Activated CD8-positive, alpha-beta T cell treated with anti-CD3 and anti-CD28 coated beads, Interleukin-2, amount 10 ng/mL, durations not matched to agents 7 days and 5 days (primary cell): ENCODE measurements around the gene DPCD. TPM values are rescaled to one million over a fixed set of nuclear protein-coding genes. Genes with fewer than 3 reads are reported as not detected.
"Not testable (repeated sequence)": the region's sequence is repeated elsewhere in the genome, so short reads cannot be mapped to it uniquely, and the experiment has no call there.

Experiments
- ATAC-seq: fragments of 150-1000 bp; cut with Tn5 transposase; one replicate; pipeline ENCODE4 v1.10.0; 2021; ENCODE audit warnings: moderate library complexity
- CTCF ChIA-PET: fragments of 350-600 bp; sonication (Branson Sonifier 250); formaldehyde crosslinking; loops from one replicate; lab custom pipeline; 2021; ENCODE audit warnings: antibody characterized with exemption; lab: Charles Lee
- POLR2A ChIA-PET: fragments of 350-600 bp; sonication (Branson Sonifier 250); formaldehyde crosslinking; loops from one replicate; lab custom pipeline; 2021; ENCODE audit warnings: antibody characterized with exemption; lab: Charles Lee
- DNase-seq: peaks from one replicate; pipeline ENCODE4 v3.0.0-alpha.2; 2020
- H3K27ac Mint-ChIP-seq: one replicate; pipeline ENCODE4 v1.8.0; 2021; ENCODE audit warnings: mild to moderate bottlenecking, mixed read lengths
- H3K27me3 Mint-ChIP-seq: one replicate; pipeline ENCODE4 v1.8.0; 2021; ENCODE audit warnings: low read depth, mixed read lengths
- H3K36me3 Mint-ChIP-seq: one replicate; pipeline ENCODE4 v1.8.0; 2021; ENCODE audit warnings: low read depth, mixed read lengths
- H3K4me1 Mint-ChIP-seq: one replicate; pipeline ENCODE4 v1.8.0; 2021; ENCODE audit warnings: low read depth, mixed read lengths
- H3K4me3 Mint-ChIP-seq: one replicate; pipeline ENCODE4 v1.8.0; 2021; ENCODE audit warnings: mild to moderate bottlenecking, mixed read lengths
- H3K9me3 Mint-ChIP-seq: one replicate; pipeline ENCODE4 v1.8.0; 2022; ENCODE audit warnings: mixed read lengths; ENCODE audit not compliant: insufficient read depth
- total RNA-seq, 2 experiments: library from RNA; stranded (reverse); gene quantifications; one replicate each; pipeline ENCODE4 v1.2.3, GENCODE V29; 2021

Gene DPCD
- total RNA-seq, 2 experiments from 2014 or later, result 5.1 to 6.2 TPM

- H3K9me3 Mint-ChIP-seq, result no peaks in the 10 kb centered on the region
- ATAC-seq (no peak), DNase-seq (no peak)
- no peaks in the 10 kb centered on the region for H3K27me3 Mint-ChIP-seq
- no peak overlapping the region for H3K4me3 Mint-ChIP-seq
- H3K27ac Mint-ChIP-seq, result no peak overlapping the region
- ChIA-PET CTCF (interaction anchor here (1.1 to 1.7 kb wide), 2 partner anchors 26 to 362 kb away, joined by 3 to 6 read pairs; no protein-coding TSS in a partner anchor), POLR2A (no interaction called here)
- peaks cover 2% of the 10 kb centered on the region for H3K4me1 Mint-ChIP-seq
- H3K36me3 Mint-ChIP-seq, result no peaks in the 10 kb centered on the region
Observed at GRCh38 chr10:101576211-101576863, 11.8 kb upstream of the DPCD start.

GRCh38 chr10:101577121-101577871 lies 10.8 kb upstream of the DPCD start:
- ATAC-seq, result no peak
- Mint-ChIP-seq H3K4me3 (no peak overlapping the region), H3K9me3 (no peaks in the 10 kb centered on the region), H3K27ac (no peak overlapping the region), H3K4me1 (peaks cover 3% of the 10 kb centered on the region), H3K36me3 (no peaks in the 10 kb centered on the region), H3K27me3 (no peaks in the 10 kb centered on the region)
- POLR2A ChIA-PET, result no interaction called here
- DNase-seq, result no peak
- CTCF ChIA-PET, result interaction anchor here (1.1 to 1.4 kb wide), 2 partner anchors 8 to 25 kb away, joined by 3 to 4 read pairs; no protein-coding TSS in a partner anchor

- no peak for DNase-seq
- no peaks in the 10 kb centered on the region for H3K27me3 Mint-ChIP-seq
- peaks cover 2% of the 10 kb centered on the region for H3K36me3 Mint-ChIP-seq
- no peak overlapping the region for H3K27ac Mint-ChIP-seq
- no peak overlapping the region for H3K4me3 Mint-ChIP-seq
- POLR2A ChIA-PET, result no interaction called here
- no peak for ATAC-seq
- no peaks in the 10 kb centered on the region for H3K9me3 Mint-ChIP-seq
- CTCF ChIA-PET, result interaction anchor here (1.0 to 1.4 kb wide), 2 partner anchors 9 to 24 kb away, joined by 3 to 4 read pairs; no protein-coding TSS in a partner anchor
- peaks cover 3% of the 10 kb centered on the region for H3K4me1 Mint-ChIP-seq
Observed at GRCh38 chr10:101578192-101578591, 9.9 kb upstream of the DPCD start.

- ChIA-PET CTCF (interaction anchor here (1.0 to 1.4 kb wide), 2 partner anchors 9 to 24 kb away, joined by 3 to 4 read pairs; no protein-coding TSS in a partner anchor), POLR2A (no interaction called here)
- peaks cover 3% of the 10 kb centered on the region for H3K4me1 Mint-ChIP-seq
- H3K27me3 Mint-ChIP-seq, result no peaks in the 10 kb centered on the region
- no peak overlapping the region for H3K27ac Mint-ChIP-seq
- H3K4me3 Mint-ChIP-seq, result no peak overlapping the region
- no peaks in the 10 kb centered on the region for H3K9me3 Mint-ChIP-seq
- ATAC-seq, result no peak
- peaks cover 5% of the 10 kb centered on the region for H3K36me3 Mint-ChIP-seq
- no peak for DNase-seq
Observed at GRCh38 chr10:101578803-101579515, 9.2 kb upstream of the DPCD start.

DNA sequence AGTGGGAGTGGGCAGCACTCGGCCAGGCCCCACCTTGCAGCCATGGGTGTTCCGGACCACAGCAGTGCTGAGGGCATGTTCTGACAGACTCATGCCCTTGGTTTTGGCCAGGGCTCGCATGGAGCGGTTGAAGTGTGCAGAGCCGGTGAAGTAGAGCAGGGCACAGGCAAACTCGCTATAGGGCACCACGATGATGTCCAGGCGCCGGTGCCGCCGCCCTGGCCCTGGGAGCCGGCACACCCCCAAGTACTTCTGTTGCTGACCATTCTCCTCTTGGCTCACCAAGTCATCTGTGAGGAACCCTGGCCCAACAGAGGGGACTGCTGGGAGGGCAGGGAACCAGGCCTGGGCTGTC lies 8.6 kb upstream of the DPCD start:
- no peak for DNase-seq
- Mint-ChIP-seq H3K4me1 (peaks cover 3% of the 10 kb centered on the region), H3K4me3 (no peak overlapping the region), H3K27ac (no peak overlapping the region), H3K36me3 (peaks cover 8% of the 10 kb centered on the region), H3K27me3 (no peaks in the 10 kb centered on the region), H3K9me3 (no peaks in the 10 kb centered on the region)
- CTCF ChIA-PET, result no interaction called here
- POLR2A ChIA-PET, result no interaction called here
- no peak for ATAC-seq

- Mint-ChIP-seq H3K36me3 (peaks cover 12% of the 10 kb centered on the region), H3K9me3 (no peaks in the 10 kb centered on the region), H3K4me3 (no peak overlapping the region), H3K4me1 (peaks cover 3% of the 10 kb centered on the region), H3K27me3 (no peaks in the 10 kb centered on the region), H3K27ac (no peak overlapping the region)
- ChIA-PET CTCF (interaction anchor here (2.0 kb wide), 2 partner anchors 10 to 22 kb away, joined by 6 to 15 read pairs; no protein-coding TSS in a partner anchor), POLR2A (no interaction called here)
- ATAC-seq (no peak), DNase-seq (no peak)
Observed at GRCh38 chr10:101580486-101581399, 7.4 kb upstream of the DPCD start.

GRCh38 chr10:101585841-101586240 lies 2.3 kb upstream of the DPCD start:
- ATAC-seq (no peak), DNase-seq (no peak)
- ChIA-PET CTCF (interaction anchor here (0.9 to 4.7 kb wide), 4 partner anchors 15 to 372 kb away, joined by 3 to 29 read pairs (median 5); no protein-coding TSS in a partner anchor), POLR2A (no interaction called here)
- Mint-ChIP-seq H3K27ac (no peak overlapping the region), H3K36me3 (peaks cover 12% of the 10 kb centered on the region), H3K27me3 (no peaks in the 10 kb centered on the region), H3K4me1 (peaks cover 25% of the 10 kb centered on the region), H3K4me3 (no peak overlapping the region), H3K9me3 (no peaks in the 10 kb centered on the region)

- POLR2A ChIA-PET, result no interaction called here
- H3K9me3 Mint-ChIP-seq, result no peaks in the 10 kb centered on the region
- peaks cover 7% of the 10 kb centered on the region for H3K36me3 Mint-ChIP-seq
- DNase-seq (no peak), ATAC-seq (no peak)
- peak overlapping the region; percentile 91 for H3K4me3 Mint-ChIP-seq
- peaks cover 24% of the 10 kb centered on the region for H3K4me1 Mint-ChIP-seq
- H3K27ac Mint-ChIP-seq, result no peak overlapping the region
- no peaks in the 10 kb centered on the region for H3K27me3 Mint-ChIP-seq
- CTCF ChIA-PET, result interaction anchor here (1.2 to 4.7 kb wide), 5 partner anchors 14 to 570 kb away, joined by 3 to 29 read pairs (median 11); no protein-coding TSS in a partner anchor
Observed at GRCh38 chr10:101588879-101589278, 758 bp downstream of the DPCD start.

GRCh38 chr10:101593331-101593730 lies 5.2 kb downstream of the DPCD start:
- ATAC-seq, H3K36me3 Mint-ChIP-seq, H3K27me3 Mint-ChIP-seq, H3K4me3 Mint-ChIP-seq, H3K9me3 Mint-ChIP-seq, H3K27ac Mint-ChIP-seq, DNase-seq, H3K4me1 Mint-ChIP-seq: not testable (repeated sequence)
- CTCF ChIA-PET, result interaction anchor here (1.5 to 15.4 kb wide), 2 partner anchors 9 to 189 kb away, joined by 7 to 242 read pairs; partner anchors contain the start of gene NPM3
- POLR2A ChIA-PET, result interaction anchor here (0.9 kb wide), 1 partner anchor 108 kb away, joined by 3 read pairs; no protein-coding TSS in a partner anchor

DNA sequence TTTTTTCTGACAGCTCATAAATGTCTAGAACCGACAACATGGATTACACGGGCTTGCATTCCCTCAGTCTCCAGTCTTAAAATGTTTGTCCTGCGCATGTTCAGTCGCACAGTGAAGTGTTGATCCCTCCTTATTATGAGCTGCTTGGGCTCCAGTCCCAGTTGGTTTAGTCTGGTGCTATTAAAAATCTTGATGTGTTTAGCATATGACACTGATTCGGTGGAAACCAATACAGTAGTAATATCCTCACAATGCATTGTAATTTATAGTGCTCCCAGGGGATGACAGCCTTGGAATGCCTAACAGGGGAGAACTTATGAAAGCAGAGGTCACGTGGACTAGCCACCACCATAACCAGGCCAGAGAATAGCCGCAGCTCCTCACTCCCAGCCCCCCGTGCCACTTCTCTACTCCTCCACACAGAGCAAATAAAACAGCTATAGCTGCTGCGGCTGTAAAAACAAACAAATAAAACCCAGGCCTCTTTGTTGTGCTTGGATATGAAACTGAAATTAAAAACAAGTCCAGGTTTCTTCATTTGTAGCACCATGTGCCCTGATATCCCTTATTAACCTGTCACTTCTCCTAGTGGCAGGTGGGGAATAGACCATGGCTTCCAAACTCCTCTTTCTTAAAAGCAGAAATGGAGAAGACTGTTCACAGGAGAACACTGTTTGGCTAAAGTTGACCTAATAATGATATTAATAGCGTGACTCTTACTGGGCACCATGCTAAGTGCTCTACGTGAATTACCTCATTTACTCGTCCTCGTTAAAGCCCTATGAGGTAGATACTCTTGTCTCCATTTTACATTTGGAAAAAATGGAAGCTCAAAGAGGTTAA lies 7.7 kb downstream of the DPCD start:
- H3K4me3 Mint-ChIP-seq, result no peak overlapping the region
- H3K27ac Mint-ChIP-seq, result no peak overlapping the region
- no peak for DNase-seq
- CTCF ChIA-PET, result interaction anchor here (1.6 to 15.4 kb wide), 2 partner anchors 8 to 186 kb away, joined by 5 to 242 read pairs; partner anchors contain the start of genes DPCD, NPM3 and POLL
- no peaks in the 10 kb centered on the region for H3K27me3 Mint-ChIP-seq
- no peaks in the 10 kb centered on the region for H3K9me3 Mint-ChIP-seq
- H3K36me3 Mint-ChIP-seq, result no peaks in the 10 kb centered on the region
- ATAC-seq, result no peak
- POLR2A ChIA-PET, result no interaction called here
- H3K4me1 Mint-ChIP-seq, result no peaks in the 10 kb centered on the region
